GM18498 (cell line): Measurements from ENCODE around the gene ERC2.
A peak's percentile ranks its signal among the peaks of the same experiment; 100 is the strongest.

Experiments
- ATAC-seq: cut with Tn5 transposase; IDR thresholded peaks from one replicate; pipeline ENCODE4 v1.9.1; 2021; ENCODE audit warnings: mild to moderate bottlenecking, moderate library complexity; ENCODE audit not compliant: unreplicated experiment

ERC2 gene

DNA sequence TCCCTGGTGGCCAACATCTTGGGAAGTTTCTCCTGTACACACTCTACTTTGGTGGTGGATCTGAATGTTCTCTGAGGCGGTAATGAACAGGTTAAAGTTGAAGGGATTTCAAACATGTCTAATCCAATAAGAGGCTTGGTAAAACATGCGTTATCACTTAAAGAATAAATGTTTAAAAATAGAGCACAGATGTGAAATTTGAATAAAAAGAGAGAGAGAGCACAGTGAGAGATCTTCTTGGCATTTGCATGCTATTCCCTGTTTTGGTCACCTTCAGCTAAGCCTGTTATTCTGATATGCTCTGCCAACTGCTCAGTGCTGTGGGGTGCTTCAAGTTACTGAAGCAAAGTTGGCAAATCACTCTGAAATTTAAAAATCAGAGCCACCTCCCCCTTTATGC is 743.4 kb downstream of the ERC2 start:
- ATAC-seq, result peak; percentile 75

GRCh38 chr3:55724407-55724784 is 743.9 kb downstream of the ERC2 start:
- ATAC-seq, result no peak

DNA sequence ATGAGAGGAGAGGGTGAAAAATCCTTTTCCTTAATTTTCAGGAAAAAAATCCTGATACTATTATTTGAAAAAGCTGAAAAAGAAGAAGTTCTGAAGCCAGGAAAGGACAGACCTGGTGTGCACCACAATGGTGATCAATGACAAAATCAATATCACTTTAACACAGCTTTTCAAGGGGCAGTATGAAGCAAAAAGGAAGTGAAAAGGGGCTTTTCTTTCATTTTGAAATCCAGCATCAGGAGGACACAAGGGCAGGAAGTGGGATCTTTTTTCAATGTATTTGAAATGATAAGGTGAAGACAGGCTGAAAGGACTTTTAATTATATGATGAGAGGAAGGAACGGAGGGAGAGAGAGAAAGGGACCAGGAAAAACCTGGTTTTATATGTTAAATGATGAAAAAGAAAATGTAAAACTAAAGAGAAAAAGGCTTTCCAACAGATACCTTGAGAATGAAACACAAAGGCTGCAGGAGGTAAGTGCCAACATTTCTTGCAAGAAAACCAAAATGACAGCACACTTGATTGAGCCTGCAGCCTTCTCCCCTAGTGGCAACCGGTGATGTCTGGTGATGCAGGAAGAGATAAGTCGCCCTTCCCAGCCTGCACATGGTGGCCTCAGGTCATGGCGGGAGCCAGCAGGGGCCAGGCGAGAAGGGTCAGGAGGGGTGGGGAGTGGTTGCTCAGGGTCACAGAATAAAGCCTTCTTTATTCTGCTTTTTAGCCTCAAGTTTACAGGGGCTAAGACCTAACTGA is 744.4 kb downstream of the ERC2 start:
- ATAC-seq, result no peak

GRCh38 chr3:55721716-55722484 is 746.4 kb downstream of the ERC2 start:
- ATAC-seq, result no peak

GRCh38 chr3:55720614-55721013 is 747.7 kb downstream of the ERC2 start:
- no peak for ATAC-seq

GRCh38 chr3:55719508-55719907 is 748.8 kb downstream of the ERC2 start:
- no peak for ATAC-seq

DNA sequence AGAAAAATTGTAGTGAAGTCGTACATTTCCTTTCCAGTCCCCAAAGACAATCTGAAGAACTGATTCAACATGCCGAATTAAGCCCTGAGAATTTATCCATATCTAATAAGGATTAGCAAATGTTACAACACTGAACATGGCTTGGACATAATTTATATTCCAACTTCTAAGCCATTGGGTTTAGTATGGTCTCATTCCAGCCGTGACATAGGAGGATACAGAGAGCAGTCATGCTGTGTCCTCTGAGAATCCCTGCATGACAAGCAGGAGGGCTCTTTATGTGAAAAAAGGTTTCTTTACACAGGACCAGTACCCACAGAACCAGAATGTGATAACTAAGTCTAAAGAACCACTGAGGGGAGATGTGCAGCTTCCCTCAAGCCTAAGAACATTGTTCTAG is 749.3 kb downstream of the ERC2 start:
- no peak for ATAC-seq

DNA sequence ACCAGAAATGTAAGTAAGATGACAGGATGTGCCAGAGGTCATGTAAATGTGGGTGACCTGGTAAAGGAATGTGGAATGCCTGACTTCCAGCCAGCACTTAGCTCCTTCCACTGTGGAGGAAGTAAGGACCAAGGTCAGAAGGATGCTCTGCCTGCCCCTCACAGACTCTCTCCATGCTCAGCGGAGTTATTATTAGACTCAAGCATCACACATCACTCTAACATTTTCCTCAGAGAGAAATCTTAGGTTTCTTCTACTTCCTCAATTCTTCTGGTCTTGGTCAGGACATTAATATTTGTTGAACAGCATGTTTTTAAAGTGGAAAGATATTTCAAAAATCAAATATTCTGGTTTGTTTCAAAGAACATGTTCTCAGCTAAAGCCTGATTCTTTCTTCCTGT is 749.7 kb downstream of the ERC2 start:
- ATAC-seq, result no peak

- ATAC-seq, result no peak
Measured at GRCh38 chr3:55718074-55718473, 750.2 kb downstream of the ERC2 start.

- ATAC-seq, result no peak
Measured at GRCh38 chr3:55717481-55717880, 750.8 kb downstream of the ERC2 start.

DNA sequence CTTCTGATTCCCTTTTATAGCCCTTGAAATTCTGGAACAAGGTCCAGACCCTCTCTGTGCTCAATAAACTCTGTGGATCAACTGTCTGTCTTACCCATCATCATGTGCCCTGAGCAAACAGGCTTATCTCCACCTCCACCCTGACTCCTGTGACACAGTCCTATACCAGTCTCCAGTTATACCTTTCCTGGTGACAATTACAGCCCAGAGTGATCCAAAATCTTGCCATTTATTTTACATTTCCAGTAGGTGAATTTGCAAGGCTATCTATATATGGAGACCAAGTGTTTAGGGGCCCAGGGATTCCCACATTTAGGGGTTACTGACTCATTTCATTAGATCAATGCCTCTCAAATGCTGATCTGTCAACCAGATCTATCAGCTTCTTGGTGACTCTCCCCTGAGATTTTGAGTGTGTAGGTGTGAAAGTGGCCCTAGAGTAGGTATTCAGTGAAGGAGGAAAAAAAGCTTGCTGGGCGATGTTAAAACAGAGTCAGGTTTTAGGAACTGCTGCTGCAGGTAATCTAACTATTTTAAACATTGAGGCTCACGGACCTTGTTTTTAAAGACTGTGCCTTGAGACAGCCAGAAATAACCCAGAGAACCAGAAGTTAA is 751.5 kb downstream of the ERC2 start:
- no peak for ATAC-seq

DNA sequence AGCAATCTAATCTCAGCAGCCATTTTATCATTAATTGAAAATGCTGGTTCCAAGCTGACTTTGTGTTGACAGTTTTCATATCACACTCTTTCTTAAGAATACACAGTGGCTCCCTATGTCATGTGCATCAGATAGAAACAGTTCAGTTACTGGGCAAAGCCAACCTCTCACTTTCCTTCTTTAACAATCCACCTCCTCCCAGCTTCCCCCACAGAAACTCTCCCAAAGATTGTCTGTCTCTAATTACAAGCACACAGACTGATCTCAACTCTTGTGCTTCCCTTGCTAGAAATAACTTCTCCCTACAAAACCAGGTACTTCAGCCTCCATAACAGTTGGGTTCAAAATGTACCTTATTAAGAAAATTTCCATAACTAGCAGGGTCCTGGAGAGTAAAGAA is 752.2 kb downstream of the ERC2 start:
- ATAC-seq, result no peak

GRCh38 chr3:55714057-55714456 is 754.2 kb downstream of the ERC2 start:
- ATAC-seq, result no peak

DNA sequence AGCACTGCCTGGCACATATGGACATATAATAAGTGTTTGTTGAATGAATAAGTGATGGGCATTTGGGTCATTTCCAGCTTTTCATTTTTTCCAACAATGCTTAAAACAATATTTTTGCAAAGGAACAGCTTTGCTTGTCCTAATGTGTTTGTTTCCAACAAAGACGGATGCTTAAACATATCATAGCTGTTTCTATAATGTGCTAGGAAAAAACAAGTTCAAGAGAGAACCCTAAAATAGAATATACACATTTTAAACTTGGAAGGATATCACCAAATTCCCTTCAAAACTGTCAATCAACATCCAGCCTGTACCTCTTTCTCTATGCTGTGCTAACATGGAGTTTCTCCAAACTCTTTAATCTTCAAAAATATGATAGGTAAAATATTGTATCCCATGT is 756.6 kb downstream of the ERC2 start:
- no peak for ATAC-seq

DNA sequence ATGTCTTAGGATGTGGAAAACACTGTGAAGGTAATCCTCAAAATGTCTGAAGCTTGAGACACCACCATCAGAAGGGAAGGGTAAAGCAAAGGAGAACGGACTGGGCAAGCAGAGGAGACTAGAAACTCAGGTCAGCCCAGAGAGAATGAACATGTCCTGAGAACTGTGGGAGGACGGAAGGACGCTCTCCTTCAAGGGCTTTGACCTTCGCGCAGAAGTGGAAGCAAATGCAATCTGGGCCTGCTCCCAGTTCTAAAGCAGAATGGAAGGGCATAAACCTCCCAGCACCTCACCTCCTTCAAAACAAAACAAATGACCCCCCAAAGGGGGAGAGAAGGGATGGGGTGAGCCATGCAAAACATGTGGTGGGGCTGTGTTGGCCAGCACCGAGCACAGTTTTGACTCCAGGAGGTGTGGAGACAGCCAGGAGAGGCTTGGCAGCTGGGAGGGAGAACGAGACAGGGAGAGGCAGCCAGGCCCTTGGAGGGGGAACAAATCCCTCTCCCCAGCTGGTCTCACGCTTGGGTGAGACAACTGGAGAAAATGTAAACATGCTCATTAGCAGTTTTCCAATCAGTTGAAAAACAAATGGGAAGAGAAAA is 758.8 kb downstream of the ERC2 start:
- no peak for ATAC-seq

DNA sequence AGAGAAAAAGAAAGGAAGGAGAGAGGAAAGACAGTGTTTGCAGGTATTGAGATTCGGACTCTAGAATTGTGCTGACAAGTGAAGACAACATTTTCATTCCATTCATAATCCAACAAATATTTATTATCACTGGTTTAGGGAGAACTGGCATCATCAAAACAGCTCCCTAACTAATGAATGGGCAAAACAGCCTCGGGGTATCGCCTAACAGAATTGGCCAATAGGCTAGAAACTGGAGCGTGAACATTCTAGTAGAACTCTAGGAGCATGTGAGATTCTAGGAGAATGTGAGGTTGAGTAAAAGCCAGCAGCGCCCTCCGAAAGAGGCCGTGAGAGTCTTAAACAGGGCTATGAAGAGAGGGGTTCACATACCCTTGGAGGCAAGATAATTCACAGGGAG is 759.3 kb downstream of the ERC2 start:
- ATAC-seq, result no peak

DNA sequence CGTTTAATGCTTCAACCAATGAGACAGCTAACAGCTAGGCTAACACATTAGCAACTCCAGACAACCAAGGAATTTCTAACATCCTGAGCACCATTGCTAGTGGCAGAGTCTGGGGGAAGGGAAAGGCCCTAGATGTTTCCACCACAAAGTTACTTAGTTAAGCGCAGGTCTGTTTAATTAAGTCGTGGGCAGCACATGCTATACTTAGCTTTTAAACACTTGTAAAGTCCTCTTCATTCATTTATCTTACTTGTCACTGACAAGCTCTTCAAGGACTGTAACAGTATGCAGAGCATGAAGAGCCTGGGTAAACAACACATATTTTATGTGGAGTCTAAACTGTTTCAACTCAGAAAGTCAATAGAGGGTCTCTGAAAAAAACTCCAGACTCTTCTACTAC is 760.0 kb downstream of the ERC2 start:
- no peak for ATAC-seq

DNA sequence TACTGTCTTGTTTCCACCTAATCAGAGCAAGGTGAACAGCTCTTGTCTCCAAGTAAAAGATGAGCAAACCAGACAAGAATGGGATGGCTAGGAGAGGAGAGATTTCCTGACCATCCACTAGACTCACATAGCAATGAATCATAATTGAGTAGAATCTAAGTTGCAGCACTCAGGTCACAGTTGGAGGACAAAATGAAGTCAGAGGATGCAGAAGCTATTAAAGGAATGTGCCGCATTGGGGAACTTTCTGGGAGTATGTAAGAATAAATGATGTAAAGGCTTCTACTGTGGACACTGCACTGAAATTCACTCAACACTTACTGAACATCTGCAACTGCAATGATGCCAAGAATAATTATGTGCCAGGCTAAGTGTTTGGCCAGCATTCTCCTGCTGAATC is 763.7 kb downstream of the ERC2 start:
- ATAC-seq, result no peak

- no peak for ATAC-seq
Measured at GRCh38 chr3:55702822-55703221, 765.4 kb downstream of the ERC2 start.

GRCh38 chr3:55701997-55702396 is 766.3 kb downstream of the ERC2 start:
- no peak for ATAC-seq

- ATAC-seq, result no peak
Measured at GRCh38 chr3:55698831-55699230, 769.4 kb downstream of the ERC2 start.
